Retinal pigment epithelial cell (primary cell): ENCODE results near the gene ASIC1.

Experiments
- DNase-seq: peaks from one replicate; pipeline ENCODE4 v3.0.0-alpha.2; 2010; ENCODE audit warnings: low read depth
- H3K4me3 ChIP-seq: 2 replicates; pipeline ENCODE4 v1.5.1; 2011; ENCODE audit warnings: mild to moderate bottlenecking, low read length, control low read depth, moderate library complexity
- CTCF ChIP-seq: conservative IDR thresholded peaks from 2 replicates; pipeline ENCODE4 v1.5.1; 2011; ENCODE audit warnings: low read depth, low read length, control low read depth, inconsistent platforms

The ASIC1 gene

GRCh38 chr12:50018968-50019367, 38.4 kb upstream of the ASIC1 start:
- no peak for DNase-seq
- H3K4me3 ChIP-seq = no peak overlapping the region
- no peak for TF ChIP-seq CTCF

GRCh38 chr12:50019524-50019923, 37.9 kb upstream of the ASIC1 start:
- TF ChIP-seq CTCF = no peak
- no peak for DNase-seq
- no peak overlapping the region for H3K4me3 ChIP-seq

GRCh38 chr12:50021031-50021430, 36.4 kb upstream of the ASIC1 start:
- no peak overlapping the region for H3K4me3 ChIP-seq
- no peak for TF ChIP-seq CTCF
- no peak for DNase-seq

- no peak for DNase-seq
- H3K4me3 ChIP-seq = no peak overlapping the region
- TF ChIP-seq CTCF = no peak
These were observed 34.5 kb upstream of the ASIC1 start for GRCh38 chr12:50022903-50023302.

- no peak for TF ChIP-seq CTCF
- no peak for DNase-seq
- peak overlapping the region; percentile 92 for H3K4me3 ChIP-seq
These were observed 33.2 kb upstream of the ASIC1 start for GRCh38 chr12:50024227-50024626.

- no peak for DNase-seq
- H3K4me3 ChIP-seq = peak overlapping the region; percentile 92
- no peak for TF ChIP-seq CTCF
These were observed 32.6 kb upstream of the ASIC1 start for GRCh38 chr12:50024805-50025186.

GRCh38 chr12:50025187-50026059, 32.0 kb upstream of the ASIC1 start, which contains the start of gene RACGAP1:
Gene RACGAP1, minus strand, starts transcription at chr12:50025494. Its CDS starts 8,779 bp downstream, at chr12:50016715.
- peak; percentile 90 for DNase-seq
- peak within 1 kb of the TSS; percentile 92 for H3K4me3 ChIP-seq
- TF ChIP-seq CTCF = no peak
